Breast epithelium (tissue), 3 donors: ENCODE results near the gene CORO2B.

Experiments
- CTCF ChIP-seq, 3 donors: fragments of 450-650 bp; IDR thresholded peaks; one replicate each; pipeline ENCODE4 v1.5.1; 2016 to 2017; ENCODE audit warnings: antibody characterized with exemption in 3 of 3, mild to moderate bottlenecking in 3 of 3, moderate library complexity in 3 of 3
- POLR2A ChIP-seq: fragments of 450-650 bp; IDR thresholded peaks from one replicate; pipeline ENCODE4 v1.6.1; 2016; ENCODE audit warnings: antibody characterized with exemption, mild to moderate bottlenecking, moderate library complexity
- POLR2AphosphoS5 ChIP-seq, 3 donors: sonication (generic); formaldehyde crosslinking; IDR thresholded peaks; one replicate each; pipeline ENCODE4 v1.6.1; 2017; ENCODE audit warnings: antibody characterized with exemption in 3 of 3

GRCh38 chr15:68679961-68680371 lies 101.2 kb downstream of the CORO2B start:
- TF ChIP-seq POLR2AphosphoS5 (IDR thresholded peaks at IDR 0.05): no peak
- TF ChIP-seq POLR2A: no peak
- TF ChIP-seq CTCF (IDR thresholded peaks at IDR 0.05): no peak
